H1 (cell line): Measurements from ENCODE around the gene FGF13.

Experiments used
- CEBPB ChIP-seq: IDR thresholded peaks from 2 replicates; pipeline ENCODE4 v1.6.1; 2012; ENCODE audit warnings: low read depth, low read length
- CTCF ChIP-seq, 3 experiments: IDR thresholded peaks; 1 replicate in 2 of 3; 2 replicates in 1 of 3; pipeline versions ENCODE4 v1.5.1 to v1.6.1; 2011; ENCODE audit warnings: low read length in 3 of 3, mild to moderate bottlenecking in 3 of 3, inconsistent platforms in 2 of 3, low read depth in 1 of 3, moderate library complexity in 1 of 3; ENCODE audit not compliant: insufficient read depth in 1 of 3; ENCODE audit errors: control extremely low read depth in 1 of 3
- EZH2 ChIP-seq: fragments of 200-600 bp; sonication (generic); IDR thresholded peaks from 2 replicates; pipeline ENCODE4 v1.7.1; 2012; ENCODE audit warnings: low read depth, mild to moderate bottlenecking, moderate library complexity, low read length, inconsistent platforms; ENCODE audit not compliant: severe bottlenecking
- RXRA ChIP-seq: IDR thresholded peaks from 2 replicates; pipeline ENCODE4 v1.6.1; 2011; ENCODE audit warnings: low read depth, mild to moderate bottlenecking, low read length, moderate library complexity; ENCODE audit not compliant: insufficient read depth
- SRF ChIP-seq: IDR thresholded peaks from 2 replicates; pipeline ENCODE4 v1.6.1; 2011; ENCODE audit warnings: mild to moderate bottlenecking, low read depth, low read length, moderate library complexity
- TCF12 ChIP-seq: IDR thresholded peaks from 2 replicates; pipeline ENCODE4 v1.6.1; 2011; ENCODE audit warnings: low read depth, mild to moderate bottlenecking, low read length

- TF ChIP-seq RXRA (no peak), EZH2 (no peak), CTCF (IDR thresholded peaks at IDR 0.05; ENCODE audit: control extremely low read depth in 1 of 3, insufficient read depth in 1 of 3, low read depth in 1 of 3, low read length in 3 of 3) (no peak), CEBPB (no peak), TCF12 (no peak), SRF (no peak)
These were observed 41.8 kb downstream of the FGF13 start for GRCh38 chrX:138669693-138670092.
